Central memory CD8-positive, alpha-beta T cell (primary cell): ENCODE measurements around the gene INAVA.

Experiments
- ATAC-seq: fragments of 150-1000 bp; cut with Tn5 transposase; replicated peaks from 2 replicates; pipeline ENCODE4 v1.10.0; 2022; ENCODE audit warnings: mild to moderate bottlenecking, moderate FRiP score, moderate number of reproducible peaks; ENCODE audit not compliant: poor library complexity, severe bottlenecking; ENCODE audit errors: extremely low read depth
- DNase-seq, 2 donors: peaks; one replicate each; pipeline ENCODE4 v3.0.0; 2021; ENCODE audit warnings: low spot score in 2 of 2
- H3K27ac Mint-ChIP-seq: one replicate; pipeline ENCODE4 v1.8.0; 2022; ENCODE audit warnings: low read depth, mild to moderate bottlenecking, moderate library complexity, mixed read lengths
- H3K27me3 Mint-ChIP-seq: one replicate; pipeline ENCODE4 v1.8.0; 2022; ENCODE audit warnings: mixed read lengths
- H3K36me3 Mint-ChIP-seq: one replicate; pipeline ENCODE4 v1.8.0; 2022; ENCODE audit warnings: mild to moderate bottlenecking, moderate library complexity, mixed read lengths; ENCODE audit not compliant: insufficient read depth
- H3K4me1 Mint-ChIP-seq: one replicate; pipeline ENCODE4 v1.8.0; 2022; ENCODE audit warnings: mixed read lengths
- H3K4me3 Mint-ChIP-seq: one replicate; pipeline ENCODE4 v1.8.0; 2022; ENCODE audit warnings: mild to moderate bottlenecking, moderate library complexity, mixed read lengths
- H3K9me3 Mint-ChIP-seq: one replicate; pipeline ENCODE4 v1.8.0; 2022; ENCODE audit warnings: mixed read lengths

The INAVA gene

DNA sequence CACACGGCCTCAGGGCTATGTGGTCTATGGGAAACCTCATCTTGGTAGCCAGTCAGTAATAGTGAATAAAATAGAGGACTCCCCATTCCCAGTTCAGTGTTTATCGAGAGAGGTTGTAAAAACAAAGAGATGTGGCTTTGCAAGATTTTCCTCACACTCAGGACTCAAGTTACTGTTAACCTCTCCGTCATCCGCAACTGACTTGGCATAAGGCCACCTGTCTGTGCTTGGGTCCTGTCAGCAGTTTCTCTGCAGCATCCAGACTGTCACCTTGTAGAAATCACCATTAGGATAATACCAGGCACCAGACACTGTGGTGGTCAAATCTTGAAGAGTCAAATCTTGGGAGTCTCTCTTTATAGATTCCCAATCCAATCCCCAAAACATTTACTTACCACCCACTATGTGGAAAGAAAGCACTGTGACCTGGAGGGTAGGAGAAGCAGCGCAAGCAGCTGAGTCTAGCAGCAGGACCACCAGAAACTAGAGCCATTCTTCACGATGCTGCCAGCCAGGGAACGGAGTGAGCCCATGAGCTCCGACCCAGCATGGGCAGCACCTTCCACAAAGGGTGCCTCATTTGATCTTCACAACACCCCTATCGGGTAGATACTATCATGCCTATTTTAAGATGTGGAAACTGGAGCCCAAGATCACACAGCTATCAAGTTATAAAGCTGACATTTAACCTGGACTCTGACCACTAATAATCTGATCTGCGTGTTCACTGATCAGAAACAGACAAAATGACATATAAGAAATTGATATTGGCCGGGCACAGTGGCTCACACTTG, 27.5 kb upstream of the INAVA start:
- Mint-ChIP-seq H3K4me3 (no peak overlapping the region), H3K27ac (no peak overlapping the region), H3K36me3 (peaks cover 2% of the 10 kb centered on the region), H3K9me3 (no peaks in the 10 kb centered on the region), H3K27me3 (no peaks in the 10 kb centered on the region), H3K4me1 (peaks cover 58% of the 10 kb centered on the region)
- ATAC-seq (no peak), DNase-seq (no peak)

DNA sequence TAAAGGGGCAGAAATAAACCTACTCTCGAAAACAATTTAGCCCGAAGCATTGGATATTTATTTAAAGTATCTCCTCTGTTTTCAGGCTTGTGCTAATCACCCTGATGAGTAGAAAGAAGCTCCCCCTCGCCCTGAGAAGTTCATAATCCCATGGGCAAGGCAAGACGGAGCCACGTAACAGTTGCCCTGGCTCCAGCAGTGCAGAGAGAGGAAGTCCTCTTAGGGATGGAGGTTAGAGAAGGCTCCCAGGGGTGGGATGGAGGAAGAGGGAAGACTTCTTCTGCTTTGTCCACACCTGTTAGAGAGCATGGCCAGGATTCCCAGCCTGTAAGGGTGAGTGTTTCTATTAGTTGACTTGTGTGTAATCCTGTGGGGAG, 25.3 kb upstream of the INAVA start:
- Mint-ChIP-seq H3K27ac (peak overlapping the region; percentile 84), H3K36me3 (peaks cover 2% of the 10 kb centered on the region), H3K4me1 (peaks cover 51% of the 10 kb centered on the region), H3K9me3 (no peaks in the 10 kb centered on the region), H3K4me3 (peak overlapping the region; percentile 63), H3K27me3 (peaks cover 8% of the 10 kb centered on the region)
- ATAC-seq = no peak
- DNase-seq = no peak

DNA sequence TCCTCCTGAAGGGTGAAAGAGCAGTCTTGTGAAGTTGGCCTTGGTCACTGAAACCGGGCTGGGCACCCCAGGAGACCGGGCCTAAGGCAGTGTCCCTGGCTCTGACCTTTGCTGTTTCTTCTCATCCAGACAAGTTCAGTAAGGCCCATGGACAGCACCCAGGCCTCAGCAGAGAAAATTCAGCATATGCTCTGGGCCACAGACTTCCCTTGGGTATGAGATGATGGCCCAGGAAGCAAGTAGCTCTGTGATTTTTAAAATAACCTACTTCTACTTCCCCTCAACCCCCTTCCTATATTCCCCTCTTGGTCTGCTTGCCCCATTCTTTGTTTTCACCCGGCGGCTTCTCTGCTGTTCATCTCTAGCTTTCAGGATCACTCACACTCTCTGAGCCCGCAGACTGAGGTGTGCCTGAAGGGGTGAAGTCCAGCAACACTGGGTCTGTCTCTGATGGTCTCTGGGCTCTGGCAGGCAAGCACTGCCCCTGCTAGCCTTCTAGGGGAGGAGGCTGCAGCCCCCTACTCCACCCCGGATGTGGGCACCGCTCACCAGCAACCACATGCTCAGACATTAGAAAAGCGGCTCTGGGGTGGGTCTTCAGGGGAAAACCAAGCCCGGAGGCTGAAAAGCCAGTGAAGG, 24.8 kb upstream of the INAVA start:
- H3K27ac Mint-ChIP-seq = peak overlapping the region; percentile 84
- DNase-seq (no peak), ATAC-seq (peak; percentile 43)
- H3K4me3 Mint-ChIP-seq = peak overlapping the region; percentile 63
- H3K27me3 Mint-ChIP-seq = peaks cover 13% of the 10 kb centered on the region
- peaks cover 53% of the 10 kb centered on the region for H3K4me1 Mint-ChIP-seq
- H3K36me3 Mint-ChIP-seq = peaks cover 2% of the 10 kb centered on the region
- H3K9me3 Mint-ChIP-seq = no peaks in the 10 kb centered on the region

DNA sequence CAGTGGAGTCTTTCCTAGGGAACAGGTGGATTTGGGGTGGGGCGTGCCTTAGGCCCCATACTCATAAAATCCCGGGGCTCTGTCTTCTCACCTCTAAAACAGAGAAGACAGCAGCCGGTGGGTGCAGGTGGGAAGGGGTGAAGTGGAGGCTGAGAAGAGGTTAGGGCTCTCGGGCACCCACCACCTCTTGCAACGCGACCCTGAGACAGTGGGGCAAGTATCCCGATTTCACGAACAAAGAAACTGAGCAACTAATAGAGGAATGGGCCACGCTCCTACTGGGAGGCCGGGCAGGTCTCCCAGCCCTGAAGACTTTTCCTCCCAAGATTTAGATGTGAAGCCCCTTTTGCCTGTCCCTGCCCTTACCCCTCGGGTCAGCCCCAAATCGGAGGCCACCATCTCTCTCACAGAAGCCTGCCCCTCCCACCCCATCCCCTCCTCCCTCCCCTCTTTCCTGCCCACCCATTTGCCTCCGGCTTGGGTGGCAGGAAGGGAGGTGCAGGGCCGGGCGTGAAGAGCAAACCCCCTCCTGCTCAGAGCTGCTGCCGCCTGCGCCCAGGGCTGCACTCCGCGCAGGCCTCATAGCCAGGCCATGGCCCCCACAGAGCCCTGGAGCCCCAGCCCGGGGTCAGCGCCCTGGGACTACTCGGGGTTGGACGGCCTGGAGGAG, 22.1 kb upstream of the INAVA start, which contains the start of gene GPR25:
Gene GPR25, plus strand, starts transcription at position 536 of the 670 bp plus-strand sequence. Its CDS starts 57 bp downstream, at position 593.
- Mint-ChIP-seq H3K27me3 (peaks cover 27% of the 10 kb centered on the region), H3K36me3 (peaks cover 2% of the 10 kb centered on the region), H3K27ac (no peak within 1 kb of the TSS), H3K4me3 (peak within 1 kb of the TSS; percentile 62), H3K9me3 (no peaks in the 10 kb centered on the region), H3K4me1 (peaks cover 41% of the 10 kb centered on the region)
- DNase-seq (no peak), ATAC-seq (no peak)

DNA sequence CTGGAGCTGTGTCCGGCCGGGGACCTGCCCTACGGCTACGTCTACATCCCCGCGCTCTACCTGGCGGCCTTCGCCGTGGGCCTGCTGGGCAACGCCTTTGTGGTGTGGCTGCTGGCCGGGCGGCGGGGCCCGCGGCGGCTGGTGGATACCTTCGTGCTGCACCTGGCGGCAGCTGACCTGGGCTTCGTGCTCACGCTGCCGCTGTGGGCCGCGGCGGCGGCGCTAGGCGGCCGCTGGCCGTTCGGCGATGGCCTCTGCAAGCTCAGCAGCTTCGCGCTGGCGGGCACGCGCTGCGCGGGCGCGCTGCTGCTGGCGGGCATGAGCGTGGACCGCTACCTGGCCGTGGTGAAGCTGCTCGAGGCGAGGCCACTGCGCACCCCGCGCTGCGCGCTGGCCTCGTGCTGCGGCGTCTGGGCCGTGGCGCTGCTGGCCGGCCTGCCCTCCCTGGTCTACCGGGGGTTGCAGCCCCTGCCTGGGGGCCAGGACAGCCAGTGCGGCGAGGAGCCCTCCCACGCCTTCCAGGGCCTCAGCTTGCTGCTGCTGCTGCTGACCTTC, 21.5 kb upstream of the INAVA start:
- Mint-ChIP-seq H3K27ac (no peak overlapping the region), H3K4me3 (peak overlapping the region; percentile 62), H3K27me3 (peaks cover 27% of the 10 kb centered on the region), H3K36me3 (peaks cover 2% of the 10 kb centered on the region), H3K9me3 (no peaks in the 10 kb centered on the region), H3K4me1 (peaks cover 44% of the 10 kb centered on the region)
- no peak for DNase-seq
- ATAC-seq = no peak

DNA sequence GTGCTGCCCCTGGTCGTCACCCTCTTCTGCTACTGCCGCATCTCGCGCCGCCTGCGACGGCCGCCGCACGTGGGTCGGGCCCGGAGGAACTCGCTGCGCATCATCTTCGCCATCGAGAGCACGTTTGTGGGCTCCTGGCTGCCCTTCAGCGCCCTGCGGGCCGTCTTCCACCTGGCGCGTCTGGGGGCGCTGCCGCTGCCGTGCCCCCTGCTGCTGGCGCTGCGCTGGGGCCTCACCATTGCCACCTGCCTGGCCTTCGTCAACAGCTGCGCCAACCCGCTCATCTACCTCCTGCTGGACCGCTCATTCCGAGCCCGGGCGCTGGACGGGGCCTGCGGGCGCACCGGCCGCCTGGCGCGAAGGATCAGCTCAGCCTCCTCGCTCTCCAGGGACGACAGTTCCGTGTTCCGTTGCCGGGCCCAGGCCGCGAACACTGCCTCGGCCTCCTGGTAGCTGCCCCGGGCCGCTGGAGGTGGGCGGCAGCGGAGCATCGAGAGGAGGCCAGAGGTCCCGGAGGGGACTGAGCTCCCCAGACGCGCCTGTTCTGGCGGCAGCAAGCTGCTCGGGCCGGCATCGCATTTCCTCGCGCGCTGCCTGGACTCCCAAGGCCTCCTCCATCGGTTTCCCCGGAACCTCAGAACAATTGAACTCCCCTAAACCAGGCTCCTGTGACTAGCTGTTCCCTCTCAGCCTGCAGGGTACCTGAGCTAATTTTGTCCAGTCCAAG, 20.9 kb upstream of the INAVA start:
- ATAC-seq = no peak
- peaks cover 2% of the 10 kb centered on the region for H3K36me3 Mint-ChIP-seq
- no peaks in the 10 kb centered on the region for H3K9me3 Mint-ChIP-seq
- H3K27me3 Mint-ChIP-seq = peaks cover 27% of the 10 kb centered on the region
- peaks cover 47% of the 10 kb centered on the region for H3K4me1 Mint-ChIP-seq
- no peak overlapping the region for H3K27ac Mint-ChIP-seq
- H3K4me3 Mint-ChIP-seq = peak overlapping the region; percentile 62
- DNase-seq = no peak

DNA sequence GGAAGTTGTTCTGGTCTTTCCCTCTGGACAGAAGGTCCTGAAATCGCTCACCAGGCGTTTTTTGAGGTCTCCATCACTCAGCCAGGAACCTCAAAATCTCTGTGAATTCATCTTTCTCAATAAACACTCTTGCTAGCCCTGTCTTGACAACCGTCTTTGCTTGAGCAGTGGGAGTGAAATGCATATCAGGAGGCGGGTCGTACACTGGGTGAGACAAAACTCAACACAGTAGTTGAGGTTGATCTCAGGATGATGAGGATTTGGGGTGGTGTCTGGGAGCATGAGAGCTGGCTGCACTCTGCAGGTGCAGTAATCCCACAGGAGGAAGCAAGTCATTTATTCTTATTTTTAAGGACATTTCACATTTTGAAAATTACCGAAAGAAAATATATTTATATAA, 20.0 kb upstream of the INAVA start:
- H3K9me3 Mint-ChIP-seq = no peaks in the 10 kb centered on the region
- peaks cover under 1% of the 10 kb centered on the region for H3K36me3 Mint-ChIP-seq
- H3K4me3 Mint-ChIP-seq = peak overlapping the region; percentile 62
- no peak overlapping the region for H3K27ac Mint-ChIP-seq
- DNase-seq (no peak), ATAC-seq (no peak)
- peaks cover 27% of the 10 kb centered on the region for H3K27me3 Mint-ChIP-seq
- peaks cover 42% of the 10 kb centered on the region for H3K4me1 Mint-ChIP-seq

DNA sequence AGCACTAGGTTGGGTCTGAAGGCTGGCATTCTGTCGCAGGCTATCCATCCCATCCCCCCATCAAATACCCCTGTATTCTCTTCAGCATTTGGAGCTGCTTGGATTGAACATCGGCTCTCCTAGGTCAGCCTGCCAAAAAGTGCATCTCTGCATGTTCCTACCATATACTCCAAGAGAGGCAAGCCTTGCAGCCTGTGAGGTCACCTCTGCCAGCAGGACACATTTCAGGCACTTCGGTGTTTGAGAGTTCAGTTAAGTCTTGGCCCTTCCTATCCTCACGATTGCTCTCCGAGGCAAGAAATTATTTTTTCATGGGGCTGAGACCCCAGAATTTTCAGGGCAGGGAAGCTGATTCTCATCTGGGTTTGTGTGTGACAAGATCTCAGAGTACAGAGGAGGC, 19.3 kb upstream of the INAVA start:
- no peaks in the 10 kb centered on the region for H3K9me3 Mint-ChIP-seq
- H3K4me3 Mint-ChIP-seq = no peak overlapping the region
- peaks cover 27% of the 10 kb centered on the region for H3K27me3 Mint-ChIP-seq
- peaks cover 35% of the 10 kb centered on the region for H3K4me1 Mint-ChIP-seq
- H3K27ac Mint-ChIP-seq = no peak overlapping the region
- ATAC-seq = no peak
- no peaks in the 10 kb centered on the region for H3K36me3 Mint-ChIP-seq
- peak in 1 of 2 donors; percentile 3 for DNase-seq

DNA sequence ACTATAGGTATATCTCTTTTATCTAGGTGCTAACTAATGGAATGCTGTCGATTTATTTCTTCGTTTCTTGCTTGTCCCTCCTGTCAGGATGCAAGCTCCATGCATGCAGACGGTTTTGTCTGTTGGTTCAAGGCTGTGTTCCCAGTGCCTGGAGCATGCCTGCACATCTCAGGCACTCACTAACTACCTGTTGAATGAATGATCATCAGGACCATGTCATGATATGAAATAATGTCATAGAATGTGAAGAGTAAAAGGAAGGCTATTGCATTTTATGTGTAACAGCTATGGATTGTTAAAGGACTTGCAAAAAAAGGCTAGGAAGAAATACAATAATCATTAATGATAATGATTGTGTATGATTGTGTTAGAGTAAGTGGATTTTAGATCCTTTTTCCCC, 17.7 kb upstream of the INAVA start:
- peaks cover 27% of the 10 kb centered on the region for H3K27me3 Mint-ChIP-seq
- H3K9me3 Mint-ChIP-seq = no peaks in the 10 kb centered on the region
- peaks cover 19% of the 10 kb centered on the region for H3K4me1 Mint-ChIP-seq
- no peak for ATAC-seq
- H3K36me3 Mint-ChIP-seq = no peaks in the 10 kb centered on the region
- no peak overlapping the region for H3K4me3 Mint-ChIP-seq
- H3K27ac Mint-ChIP-seq = no peak overlapping the region
- no peak for DNase-seq

DNA sequence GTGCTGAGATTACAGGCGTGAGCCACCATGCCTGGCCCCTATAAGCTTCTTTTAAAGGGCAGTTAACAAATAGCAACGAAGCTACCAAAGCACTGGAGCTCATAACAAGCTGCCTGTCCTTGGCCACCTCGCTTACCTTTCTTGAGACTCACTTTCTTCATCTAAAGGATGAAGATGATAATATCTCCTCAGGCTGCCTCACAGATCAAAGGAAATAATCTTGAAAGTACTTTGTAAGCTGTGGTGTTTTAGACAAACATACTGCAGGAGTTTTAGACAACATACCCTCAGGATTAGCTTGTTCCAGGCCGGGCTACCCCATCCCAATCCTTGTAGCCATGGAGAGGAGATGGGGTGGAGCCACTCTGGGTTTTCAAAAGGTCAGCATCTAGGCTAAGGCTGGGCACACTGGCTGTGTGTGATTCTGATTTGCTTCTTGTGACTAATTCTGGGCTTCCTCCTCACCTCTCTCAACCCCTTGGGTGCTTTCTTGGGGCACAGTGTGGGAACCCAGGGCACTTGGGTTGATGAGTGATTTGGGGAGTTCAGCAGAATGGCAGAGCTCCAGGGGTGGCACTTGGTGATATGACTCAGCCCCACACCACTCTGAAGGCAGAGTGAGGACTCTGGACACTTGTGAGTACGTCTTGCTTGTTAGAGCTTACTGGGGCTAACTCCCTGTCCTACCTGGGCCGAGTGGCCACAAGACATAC, 16.7 kb upstream of the INAVA start:
- peak overlapping the region; percentile 64 for H3K27ac Mint-ChIP-seq
- peaks cover 17% of the 10 kb centered on the region for H3K4me1 Mint-ChIP-seq
- no peaks in the 10 kb centered on the region for H3K36me3 Mint-ChIP-seq
- H3K4me3 Mint-ChIP-seq = no peak overlapping the region
- H3K9me3 Mint-ChIP-seq = no peaks in the 10 kb centered on the region
- H3K27me3 Mint-ChIP-seq = peaks cover 27% of the 10 kb centered on the region
- DNase-seq (peak; percentile 9 to 13), ATAC-seq (peak; percentile 70)

DNA sequence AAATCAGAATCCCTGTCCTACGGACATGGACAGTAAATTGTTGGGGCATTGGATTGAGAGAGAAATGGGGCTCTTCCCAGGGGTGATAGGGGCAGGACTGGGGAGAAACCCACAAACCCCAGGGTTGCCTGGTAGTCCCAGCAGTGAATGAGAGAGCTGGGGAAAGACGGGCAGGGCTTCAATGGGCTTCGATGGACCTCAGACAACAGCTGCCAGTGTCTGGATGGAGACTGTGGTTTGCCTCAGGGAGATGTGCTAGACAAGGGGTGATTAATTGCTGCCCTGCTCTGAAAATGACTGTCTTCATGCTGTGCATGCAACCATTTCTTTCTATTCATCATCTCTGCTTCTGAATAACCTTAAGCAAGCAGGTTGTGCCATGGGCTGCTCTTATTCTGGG, 14.5 kb upstream of the INAVA start:
- no peak overlapping the region for H3K27ac Mint-ChIP-seq
- H3K4me1 Mint-ChIP-seq = peaks cover 7% of the 10 kb centered on the region
- H3K4me3 Mint-ChIP-seq = no peak overlapping the region
- peaks cover 11% of the 10 kb centered on the region for H3K27me3 Mint-ChIP-seq
- no peak for ATAC-seq
- H3K36me3 Mint-ChIP-seq = no peaks in the 10 kb centered on the region
- DNase-seq = peak in 1 of 2 donors; percentile 7
- H3K9me3 Mint-ChIP-seq = no peaks in the 10 kb centered on the region
